Fibroblast of lung (primary cell): ENCODE results near the gene SLC25A44.

Experiments
- EZH2 ChIP-seq: IDR thresholded peaks from 2 replicates; pipeline ENCODE4 v1.5.1; 2012; ENCODE audit warnings: low read length, control low read depth, mild to moderate bottlenecking; ENCODE audit errors: missing control alignments
- TF ChIP-seq, protein P1 (sequence below), 2 donors: IDR thresholded peaks in 1 of 2; conservative IDR thresholded peaks in 1 of 2; 1 replicate in 1 of 2; 2 replicates in 1 of 2; pipeline ENCODE4 v1.5.1; 2011 to 2012; ENCODE audit warnings: low read length in 2 of 2, control low read depth in 1 of 2, inconsistent platforms in 1 of 2, low read depth in 1 of 2, mild to moderate bottlenecking in 1 of 2

DNA sequence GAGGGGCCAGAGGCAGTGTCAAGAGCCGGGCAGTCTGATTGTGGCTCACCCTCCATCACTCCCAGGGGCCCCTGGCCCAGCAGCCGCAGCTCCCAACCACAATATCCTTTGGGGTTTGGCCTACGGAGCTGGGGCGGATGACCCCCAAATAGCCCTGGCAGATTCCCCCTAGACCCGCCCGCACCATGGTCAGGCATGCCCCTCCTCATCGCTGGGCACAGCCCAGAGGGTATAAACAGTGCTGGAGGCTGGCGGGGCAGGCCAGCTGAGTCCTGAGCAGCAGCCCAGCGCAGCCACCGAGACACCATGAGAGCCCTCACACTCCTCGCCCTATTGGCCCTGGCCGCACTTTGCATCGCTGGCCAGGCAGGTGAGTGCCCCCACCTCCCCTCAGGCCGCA is 48.0 kb downstream of the SLC25A44 start, which contains the start of gene BGLAP:
- TF ChIP-seq, protein P1, sequence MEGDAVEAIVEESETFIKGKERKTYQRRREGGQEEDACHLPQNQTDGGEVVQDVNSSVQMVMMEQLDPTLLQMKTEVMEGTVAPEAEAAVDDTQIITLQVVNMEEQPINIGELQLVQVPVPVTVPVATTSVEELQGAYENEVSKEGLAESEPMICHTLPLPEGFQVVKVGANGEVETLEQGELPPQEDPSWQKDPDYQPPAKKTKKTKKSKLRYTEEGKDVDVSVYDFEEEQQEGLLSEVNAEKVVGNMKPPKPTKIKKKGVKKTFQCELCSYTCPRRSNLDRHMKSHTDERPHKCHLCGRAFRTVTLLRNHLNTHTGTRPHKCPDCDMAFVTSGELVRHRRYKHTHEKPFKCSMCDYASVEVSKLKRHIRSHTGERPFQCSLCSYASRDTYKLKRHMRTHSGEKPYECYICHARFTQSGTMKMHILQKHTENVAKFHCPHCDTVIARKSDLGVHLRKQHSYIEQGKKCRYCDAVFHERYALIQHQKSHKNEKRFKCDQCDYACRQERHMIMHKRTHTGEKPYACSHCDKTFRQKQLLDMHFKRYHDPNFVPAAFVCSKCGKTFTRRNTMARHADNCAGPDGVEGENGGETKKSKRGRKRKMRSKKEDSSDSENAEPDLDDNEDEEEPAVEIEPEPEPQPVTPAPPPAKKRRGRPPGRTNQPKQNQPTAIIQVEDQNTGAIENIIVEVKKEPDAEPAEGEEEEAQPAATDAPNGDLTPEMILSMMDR (conservative IDR thresholded peaks at IDR 0.05 in 1 of 2, IDR thresholded peaks at IDR 0.05 in 1 of 2; ENCODE audit: low read depth in 1 of 2, low read length in 2 of 2), result no peak
- TF ChIP-seq EZH2, result no peak
